ENCODE measurements around the gene FARP1. TPM values are rescaled to one million over a fixed set of nuclear protein-coding genes. Genes with fewer than 3 reads are reported as not detected.

Gene FARP1, protein sequence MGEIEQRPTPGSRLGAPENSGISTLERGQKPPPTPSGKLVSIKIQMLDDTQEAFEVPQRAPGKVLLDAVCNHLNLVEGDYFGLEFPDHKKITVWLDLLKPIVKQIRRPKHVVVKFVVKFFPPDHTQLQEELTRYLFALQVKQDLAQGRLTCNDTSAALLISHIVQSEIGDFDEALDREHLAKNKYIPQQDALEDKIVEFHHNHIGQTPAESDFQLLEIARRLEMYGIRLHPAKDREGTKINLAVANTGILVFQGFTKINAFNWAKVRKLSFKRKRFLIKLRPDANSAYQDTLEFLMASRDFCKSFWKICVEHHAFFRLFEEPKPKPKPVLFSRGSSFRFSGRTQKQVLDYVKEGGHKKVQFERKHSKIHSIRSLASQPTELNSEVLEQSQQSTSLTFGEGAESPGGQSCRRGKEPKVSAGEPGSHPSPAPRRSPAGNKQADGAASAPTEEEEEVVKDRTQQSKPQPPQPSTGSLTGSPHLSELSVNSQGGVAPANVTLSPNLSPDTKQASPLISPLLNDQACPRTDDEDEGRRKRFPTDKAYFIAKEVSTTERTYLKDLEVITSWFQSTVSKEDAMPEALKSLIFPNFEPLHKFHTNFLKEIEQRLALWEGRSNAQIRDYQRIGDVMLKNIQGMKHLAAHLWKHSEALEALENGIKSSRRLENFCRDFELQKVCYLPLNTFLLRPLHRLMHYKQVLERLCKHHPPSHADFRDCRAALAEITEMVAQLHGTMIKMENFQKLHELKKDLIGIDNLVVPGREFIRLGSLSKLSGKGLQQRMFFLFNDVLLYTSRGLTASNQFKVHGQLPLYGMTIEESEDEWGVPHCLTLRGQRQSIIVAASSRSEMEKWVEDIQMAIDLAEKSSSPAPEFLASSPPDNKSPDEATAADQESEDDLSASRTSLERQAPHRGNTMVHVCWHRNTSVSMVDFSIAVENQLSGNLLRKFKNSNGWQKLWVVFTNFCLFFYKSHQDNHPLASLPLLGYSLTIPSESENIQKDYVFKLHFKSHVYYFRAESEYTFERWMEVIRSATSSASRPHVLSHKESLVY
- total RNA-seq, result 57.6 and 74.6 TPM in 2 replicates

DNA sequence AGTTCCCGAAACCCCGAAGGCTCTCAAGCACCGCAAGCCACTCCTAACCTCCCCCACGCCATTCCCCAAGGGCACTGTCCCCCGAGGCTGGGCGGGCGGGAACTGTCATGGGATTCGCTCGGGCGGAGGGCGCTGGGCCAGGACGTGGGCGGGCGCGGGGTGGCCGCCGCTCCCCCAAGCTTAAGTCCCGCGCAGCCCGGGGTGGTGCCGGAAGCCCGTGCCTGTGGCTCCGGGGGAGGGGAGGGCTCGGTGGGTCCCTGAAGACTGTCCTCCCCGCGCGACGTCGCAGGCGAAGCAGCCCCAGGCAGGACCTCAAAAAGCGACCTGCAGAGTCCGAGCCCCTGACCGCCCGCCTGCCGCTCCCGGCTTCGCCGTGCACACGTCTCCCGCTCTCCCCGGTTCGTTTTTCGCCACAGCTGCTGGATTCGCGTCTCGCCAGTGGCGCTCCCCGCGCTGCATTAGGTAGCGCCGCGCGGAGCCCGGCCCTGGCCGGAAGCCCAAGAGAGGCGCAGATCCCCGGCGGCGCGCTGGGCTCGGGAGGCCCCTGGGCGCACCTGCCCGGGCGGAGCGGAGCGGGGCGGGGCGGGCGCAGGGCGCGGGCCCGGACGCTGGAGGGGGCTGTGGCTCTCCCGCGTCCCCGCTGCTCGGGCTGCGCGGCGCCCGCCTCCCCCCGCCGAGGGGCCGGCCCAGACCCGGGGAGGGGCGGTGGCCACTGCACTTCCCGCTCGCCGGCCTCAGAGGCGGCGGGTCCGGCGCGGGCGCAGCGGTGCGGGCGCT, at the start of gene FARP1:
TSS of gene FARP1 (plus strand) at position 715 of the 777 bp plus-strand sequence. CDS start 70,149 bp downstream, outside the sequence.

DNA sequence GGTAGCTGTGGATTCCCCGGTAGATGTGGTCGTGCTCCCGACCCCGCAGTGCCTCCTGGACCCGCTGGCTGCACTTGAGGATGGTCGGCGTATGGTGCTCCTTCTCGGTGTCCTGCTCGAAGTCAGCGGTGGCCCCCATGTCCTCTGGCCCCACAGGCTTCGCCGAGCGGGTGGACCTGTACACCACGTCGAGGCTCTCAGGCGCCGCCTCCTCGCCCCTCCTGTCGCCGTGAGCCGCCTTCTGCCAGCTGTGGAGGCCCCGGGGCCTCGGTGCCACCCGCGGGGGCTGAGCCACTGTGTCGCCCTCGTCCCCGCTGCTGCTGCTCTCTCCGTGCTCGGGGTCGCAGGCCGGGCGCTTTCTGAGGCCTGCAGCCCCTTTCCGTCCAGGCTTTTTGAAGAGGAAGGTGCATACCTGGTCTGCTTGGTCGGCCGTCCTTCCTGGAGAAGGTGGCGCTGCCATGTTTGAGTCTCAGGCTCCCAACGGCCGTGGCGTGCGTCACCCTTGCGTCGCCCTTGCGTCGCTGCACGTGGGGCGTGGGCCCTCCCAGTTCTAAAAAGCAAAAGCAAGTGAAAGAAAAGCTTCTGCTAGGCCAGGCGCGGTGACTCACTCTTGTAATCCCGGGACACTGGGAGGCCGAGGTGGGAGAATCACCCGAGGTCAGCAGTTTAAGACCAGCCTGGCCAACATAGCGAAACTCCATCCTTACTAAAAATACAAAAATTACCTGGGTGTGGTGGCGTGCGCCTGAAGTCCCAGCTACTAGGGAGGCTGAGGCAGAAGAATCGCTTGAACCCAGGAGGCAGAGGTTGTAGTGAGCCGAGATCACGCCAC, 34.1 kb downstream of the FARP1 start, which contains the start of gene RNF113B:
TSS of gene RNF113B (minus strand) at position 493 of the 832 bp plus-strand sequence. CDS start at position 460, 33 bp downstream.

Small RNAs within 50 kb of the gene (small RNA-seq; reads per million reads assigned to genes)
- gene MIR3170 (ENCODE audit: low replicate concordance), result 1.9 reads per million, percentile 67 among the genes with 10 or more reads in this experiment

Other genes starting within 250 kb of the FARP1 start
- gene IPO5, start 189.4 kb upstream of the FARP1 start, total RNA-seq, result 153 and 209 TPM in 2 replicates
- gene RNF113B, start 34.2 kb downstream of the FARP1 start, total RNA-seq, result not detected in 2 replicates